Psoas muscle (tissue), 8 donors: ENCODE results near the gene CARD10. TPM values are rescaled to one million over a fixed set of nuclear protein-coding genes. Genes with fewer than 3 reads are reported as not detected.

Source experiments
- ATAC-seq, 4 donors: fragments of 200-7000 bp; cut with Tn5 transposase; one replicate each; pipeline ENCODE4 v1.9.1; 2020; ENCODE audit warnings: moderate library complexity in 3 of 4, mild to moderate bottlenecking in 2 of 4
- DNase-seq, 2 donors: peaks; one replicate each; pipeline ENCODE4 v3.0.0-alpha.2; 2020
- H3K27ac ChIP-seq: fragments of 200-600 bp; one replicate; pipeline ENCODE4 v1.8.0; 2022
- H3K27me3 ChIP-seq, 3 donors: fragments of 200-600 bp in 1 of 3; one replicate each; pipeline versions ENCODE4 v1.6.1 to v1.8.0; 2013 to 2022; ENCODE audit warnings: low read length in 2 of 3, mild to moderate bottlenecking in 2 of 3, moderate library complexity in 1 of 3; ENCODE audit not compliant: insufficient read depth in 3 of 3
- H3K36me3 ChIP-seq, 2 donors: fragments of 200-600 bp in 1 of 2; one replicate each; pipeline versions ENCODE4 v1.6.1 to v1.8.0; 2013 to 2022; ENCODE audit warnings: low read depth in 1 of 2, mild to moderate bottlenecking in 1 of 2, moderate library complexity in 1 of 2; ENCODE audit not compliant: insufficient read depth in 1 of 2
- H3K4me1 ChIP-seq: fragments of 200-600 bp; one replicate; pipeline ENCODE4 v1.8.0; 2022
- H3K4me3 ChIP-seq: fragments of 200-600 bp; one replicate; pipeline ENCODE4 v1.8.0; 2022; ENCODE audit warnings: mild to moderate bottlenecking
- H3K9me3 ChIP-seq: fragments of 200-600 bp; one replicate; pipeline ENCODE4 v1.8.0; 2022
- CTCF ChIP-seq: fragments of 200-600 bp; IDR thresholded peaks from one replicate; pipeline ENCODE4 v1.8.0; 2022; ENCODE audit warnings: antibody characterized with exemption
- WGBS, 3 donors: extraction: QIAGEN DNeasy Blood & Tissue Kit; methylation state at CpG; one replicate each; pipeline versions ENCODE4 v1.1.6 to v1.1.7; 2013; 5-methylcytosine and 5-hydroxymethylcytosine counted together
- intact Hi-C, 2 donors: fragments of 100-400 bp; cut with DNase I; formaldehyde crosslinking; loops; one replicate each; pipeline versions ENCODE4 v1.11.0 to v1.14.2; 2022
- polyA plus RNA-seq, 3 donors: library from polyadenylated mRNA; stranded (reverse); fragments of 200-250 nt; gene quantifications; one replicate each; pipeline ENCODE4 v1.2.3, GENCODE V29; 2013
- total RNA-seq, 4 donors: library from RNA; stranded (reverse); fragmentation: NEBNext Ultra II Directional in 2 of 4; extraction: Animal tissue kit (Norgen Biotek cat#: 25700) in 2 of 4; gene quantifications; one replicate each; pipeline versions ENCODE4 v1.2.1 to v1.2.4, GENCODE V29; 2021 to 2023
- donor health status: healthy with polysubstance abuse.
- donor health status: DM: no; HTN: no; CAD: no; lungs with moderate emphysema.
- donor health status: Bipolar disorder and iron deficiency.
- donor health status: healthy.
- donor health status: DM: yes; HTN: yes; CAD: no.
- donor health status: DM: no; HTN: no; CAD: no.
- donor health status: DM: no; HTN: no; CAD: no.
- donor health status: DM: yes; HTN: yes; CAD: no.

Gene CARD10
- total and polyA plus RNA-seq, 7 donors, result 2.9 to 8.0 (median 4.4) TPM

GRCh38 chr22:37497062-37497599, 22.1 kb downstream of the CARD10 start:
- ATAC-seq (no peak), DNase-seq (no peak)
- no peaks in the 10 kb centered on the region for H3K36me3 ChIP-seq
- no peak overlapping the region for H3K4me3 ChIP-seq
- intact Hi-C loops, result no loop called here
- TF ChIP-seq CTCF, result no peak
- H3K4me1 ChIP-seq, result peaks cover 3% of the 10 kb centered on the region
- H3K9me3 ChIP-seq, result no peaks in the 10 kb centered on the region
- WGBS, 3 donors, result 84 to 87% (median 84%) methylated on average over 12 of the region's 12 CpGs
- H3K27ac ChIP-seq, result no peak overlapping the region
- H3K27me3 ChIP-seq, result peaks cover 0 to 24% (median 0%) of the 10 kb centered on the region in 3 donors

GRCh38 chr22:37496651-37497050, 22.6 kb downstream of the CARD10 start:
- intact Hi-C loops, result no loop called here
- ATAC-seq (no peak), DNase-seq (no peak)
- Histone ChIP-seq H3K4me1 (no peaks in the 10 kb centered on the region), H3K36me3 (no peaks in the 10 kb centered on the region), H3K9me3 (no peaks in the 10 kb centered on the region), H3K27ac (no peak overlapping the region), H3K4me3 (no peak overlapping the region), H3K27me3 (peaks cover 0 to 24% (median 0%) of the 10 kb centered on the region in 3 donors)
- no peak for TF ChIP-seq CTCF
- 87 to 90% (median 89%) methylated on average over 11 of the region's 11 CpGs for WGBS, 3 donors

- TF ChIP-seq CTCF, result no peak
- H3K27me3 ChIP-seq, result peaks cover 0 to 11% (median 0%) of the 10 kb centered on the region in 3 donors
- intact Hi-C loops, result no loop called here
- H3K9me3 ChIP-seq, result no peaks in the 10 kb centered on the region
- ATAC-seq, result no peak
- no peak for DNase-seq
- no peak overlapping the region for H3K27ac ChIP-seq
- no peaks in the 10 kb centered on the region for H3K4me1 ChIP-seq
- WGBS, 3 donors, result 85 to 89% (median 86%) methylated on average over 10 of the region's 10 CpGs
- no peak overlapping the region for H3K4me3 ChIP-seq
- H3K36me3 ChIP-seq, result no peaks in the 10 kb centered on the region
Measured at GRCh38 chr22:37493979-37494378, 25.2 kb downstream of the CARD10 start.

- H3K27me3 ChIP-seq, result peaks cover 0 to 11% (median 0%) of the 10 kb centered on the region in 3 donors
- intact Hi-C loops, result no loop called here
- peak; percentile 4 for TF ChIP-seq CTCF
- H3K4me1 ChIP-seq, result no peaks in the 10 kb centered on the region
- H3K9me3 ChIP-seq, result no peaks in the 10 kb centered on the region
- WGBS, 3 donors, result 74 to 76% (median 75%) methylated on average over 24 of the region's 24 CpGs
- ATAC-seq (no peak), DNase-seq (no peak)
- no peak overlapping the region for H3K27ac ChIP-seq
- no peak overlapping the region for H3K4me3 ChIP-seq
- no peaks in the 10 kb centered on the region for H3K36me3 ChIP-seq
Measured at GRCh38 chr22:37492428-37493344, 26.5 kb downstream of the CARD10 start.
